Measurements from ENCODE around the gene POLR3A. TPM values are rescaled to one million over a fixed set of nuclear protein-coding genes. Genes with fewer than 3 reads are reported as not detected.

Gene POLR3A
- total RNA-seq, 2 experiments from 2014 or later = 18.3 to 19.3 TPM

GRCh38 chr10:78035437-78035836, 6.1 kb upstream of the POLR3A start:
- H3K4me1 Mint-ChIP-seq = peaks cover 50% of the 10 kb centered on the region

GRCh38 chr10:78035025-78035424, 5.7 kb upstream of the POLR3A start:
- POLR2A ChIA-PET = no interaction called here
- H3K4me3 Mint-ChIP-seq = peak overlapping the region; percentile 88
- no peaks in the 10 kb centered on the region for H3K27me3 Mint-ChIP-seq
- DNase-seq (no peak), ATAC-seq (no peak)
- no peaks in the 10 kb centered on the region for H3K9me3 Mint-ChIP-seq (ENCODE audit: low read depth)
- H3K4me1 Mint-ChIP-seq = peaks cover 51% of the 10 kb centered on the region
- CTCF ChIA-PET = interaction anchor here (1.6 kb wide), 1 partner anchor 12 kb away, joined by 11 read pairs; no protein-coding TSS in a partner anchor
- intact Hi-C loops (cut with DNase I, micrococcal nuclease) = no loop called here
- peaks cover 60% of the 10 kb centered on the region for H3K36me3 Mint-ChIP-seq (ENCODE audit: low read depth)
- peak overlapping the region; percentile 92 for H3K27ac Mint-ChIP-seq

More at GRCh38 chr10:78035437-78035836, 6.1 kb upstream of the POLR3A start:
- DNase-seq = no peak
- Mint-ChIP-seq H3K36me3 (ENCODE audit: low read depth) (peaks cover 63% of the 10 kb centered on the region), H3K9me3 (ENCODE audit: low read depth) (no peaks in the 10 kb centered on the region), H3K4me3 (peak overlapping the region; percentile 88), H3K27ac (peak overlapping the region; percentile 92), H3K27me3 (no peaks in the 10 kb centered on the region)
- ATAC-seq = no peak
- ChIA-PET CTCF (interaction anchor here (1.6 kb wide), 1 partner anchor 12 kb away, joined by 11 read pairs; no protein-coding TSS in a partner anchor), POLR2A (interaction anchor here (0.7 to 0.8 kb wide), 3 partner anchors 8 to 606 kb away, joined by 3 to 4 read pairs (median 4); no protein-coding TSS in a partner anchor)
- intact Hi-C loops (cut with DNase I, micrococcal nuclease) = no loop called here

DNA sequence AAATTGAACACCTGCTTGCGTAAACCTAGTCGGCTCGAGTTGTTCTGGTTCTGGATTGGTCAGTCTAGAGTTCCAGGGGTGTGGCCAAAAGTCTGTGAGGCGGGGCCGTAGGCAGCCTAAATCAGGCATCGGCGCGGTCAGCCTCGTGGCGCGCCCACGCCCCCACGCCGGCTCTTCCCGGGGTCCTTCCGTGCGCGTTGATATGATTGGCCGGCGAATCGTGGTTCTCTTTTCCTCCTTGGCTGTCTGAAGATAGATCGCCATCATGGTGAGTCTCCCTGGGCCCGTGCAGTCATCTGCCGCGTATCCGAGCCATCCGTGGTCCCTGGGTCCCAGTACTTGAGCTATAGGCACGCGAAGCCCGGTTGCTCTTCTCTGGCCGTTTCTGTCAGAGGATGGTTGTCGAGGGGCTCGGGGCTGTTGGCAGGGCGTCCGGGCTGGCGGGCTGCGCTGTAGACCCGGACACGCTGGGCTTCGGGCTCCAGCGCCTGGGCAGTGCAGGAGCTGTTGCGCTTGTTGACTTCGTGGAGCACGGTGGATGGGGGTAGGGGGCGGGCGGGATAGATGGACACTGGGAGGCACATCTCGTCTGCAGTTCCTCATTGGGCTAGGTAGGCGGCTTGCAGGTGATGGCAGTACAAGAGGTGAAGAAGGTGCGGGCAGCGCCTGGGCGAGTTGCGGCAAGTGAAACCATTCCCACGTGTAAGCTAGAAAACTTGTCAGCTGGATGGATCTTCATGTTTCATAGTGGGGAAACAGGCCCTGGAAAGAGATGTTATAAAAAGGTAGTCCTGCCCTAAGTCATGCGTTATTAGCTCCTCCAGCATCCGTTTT, 4.5 kb upstream of the POLR3A start, which contains the start of gene RPS24:
Gene RPS24 (plus strand): TSS at position 227 of the 834 bp plus-strand sequence. CDS start 39 bp downstream, at position 266.
- H3K27me3 Mint-ChIP-seq = no peaks in the 10 kb centered on the region
- POLR2A ChIA-PET = interaction anchor here (0.6 kb wide), 1 partner anchor 29 kb away, joined by 4 read pairs; no protein-coding TSS in a partner anchor
- DNase-seq = peak; percentile 97
- peaks cover 49% of the 10 kb centered on the region for H3K4me1 Mint-ChIP-seq
- peak; percentile 82 for ATAC-seq
- intact Hi-C loops (cut with DNase I, micrococcal nuclease) = loop anchor here (1.0 to 5.0 kb wide), 5 partner anchors 269 to 1313 kb away; partner anchors contain the start of genes PPIF (in 1 of the 2) and ZMIZ1 (in 1 of the 2)
- H3K9me3 Mint-ChIP-seq (ENCODE audit: low read depth) = no peaks in the 10 kb centered on the region
- H3K4me3 Mint-ChIP-seq = peak within 1 kb of the TSS; percentile 88
- CTCF ChIA-PET = interaction anchor here (0.6 to 0.8 kb wide), 2 partner anchors 9 to 133 kb away, joined by 3 to 5 read pairs; no protein-coding TSS in a partner anchor
- H3K36me3 Mint-ChIP-seq (ENCODE audit: low read depth) = peaks cover 52% of the 10 kb centered on the region
- H3K27ac Mint-ChIP-seq = peak within 1 kb of the TSS; percentile 92

DNA sequence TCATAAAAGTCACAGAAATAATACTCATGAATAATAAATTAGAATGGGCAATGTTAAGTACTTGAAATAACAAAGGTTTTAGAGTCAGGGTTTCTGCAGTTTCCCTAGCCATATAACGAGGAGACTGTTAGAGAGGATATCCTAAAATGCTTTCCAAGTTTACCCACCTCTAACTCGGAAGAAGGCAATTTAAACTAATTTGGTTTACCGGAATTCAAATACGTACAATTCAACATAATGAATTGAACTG, 4.0 kb upstream of the POLR3A start:
- ATAC-seq = no peak
- intact Hi-C loops (cut with DNase I, micrococcal nuclease) = loop anchor here (1.0 to 5.0 kb wide), 5 partner anchors 270 to 1314 kb away; partner anchors contain the start of genes PPIF (in 1 of the 2) and ZMIZ1 (in 1 of the 2)
- H3K27me3 Mint-ChIP-seq = no peaks in the 10 kb centered on the region

GRCh38 chr10:78028438-78029268, 662 bp downstream of the POLR3A start:
- ChIA-PET CTCF (interaction anchor here (0.6 kb wide), 1 partner anchor 732 kb away, joined by 3 read pairs; no protein-coding TSS in a partner anchor), POLR2A (interaction anchor here (0.6 kb wide), 1 partner anchor 13 kb away, joined by 3 read pairs; no protein-coding TSS in a partner anchor)
- ATAC-seq = peak; percentile 8
- H3K36me3 Mint-ChIP-seq (ENCODE audit: low read depth) = peaks cover 30% of the 10 kb centered on the region
- peak; percentile 59 for DNase-seq
- intact Hi-C loops (cut with DNase I, micrococcal nuclease) = loop anchor here (1.0 to 5.0 kb wide), 8 partner anchors 101 to 1417 kb away; partner anchors contain the start of genes DLG5 (in 1 of the 2), ZCCHC24 (in 1 of the 2) and ZMIZ1 (in 1 of the 2)
- no peaks in the 10 kb centered on the region for H3K9me3 Mint-ChIP-seq (ENCODE audit: low read depth)
- peak overlapping the region; percentile 99 for H3K4me3 Mint-ChIP-seq
- H3K27ac Mint-ChIP-seq = peak overlapping the region; percentile 98
- peaks cover 33% of the 10 kb centered on the region for H3K4me1 Mint-ChIP-seq
- no peaks in the 10 kb centered on the region for H3K27me3 Mint-ChIP-seq

More for the DNA sequence above, 4.0 kb upstream of the POLR3A start:
- H3K36me3 Mint-ChIP-seq (ENCODE audit: low read depth) = peaks cover 49% of the 10 kb centered on the region
- H3K4me1 Mint-ChIP-seq = peaks cover 48% of the 10 kb centered on the region
- DNase-seq = no peak
- POLR2A ChIA-PET = no interaction called here
- H3K4me3 Mint-ChIP-seq = peak overlapping the region; percentile 88
- CTCF ChIA-PET = no interaction called here
- H3K27ac Mint-ChIP-seq = peak overlapping the region; percentile 51
- H3K9me3 Mint-ChIP-seq (ENCODE audit: low read depth) = no peaks in the 10 kb centered on the region

DNA sequence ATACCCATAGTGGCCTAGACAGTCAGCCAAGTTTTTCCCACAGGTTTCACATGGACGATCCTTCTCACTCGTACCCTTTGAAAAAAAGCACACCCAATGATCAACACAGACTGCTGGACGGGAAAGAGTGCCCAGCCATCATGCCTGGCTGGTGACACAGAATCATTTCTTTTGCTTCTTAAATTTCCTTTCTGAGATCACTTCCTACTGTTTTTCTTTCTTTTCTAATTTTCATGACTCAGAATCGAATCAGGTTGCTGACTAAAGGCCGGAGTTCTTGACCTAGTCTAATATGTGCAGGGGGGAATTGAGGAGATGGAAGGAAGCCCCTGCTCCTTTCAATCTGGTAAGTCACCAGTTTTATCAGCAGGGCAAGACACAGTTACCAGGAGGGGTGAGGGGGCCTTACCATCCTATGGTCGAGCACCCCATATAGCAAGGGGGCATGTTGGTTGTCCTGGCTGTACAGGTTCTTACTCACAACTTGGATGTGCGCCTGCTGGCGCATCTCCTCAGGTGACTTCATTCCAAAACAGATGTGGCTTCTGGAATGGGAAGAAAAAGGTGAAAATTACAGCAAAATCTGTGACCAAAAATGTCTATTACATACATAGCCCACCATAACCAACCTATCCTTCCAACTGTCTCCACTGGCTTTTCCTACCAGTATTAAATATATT, 3.5 kb downstream of the POLR3A start:
- H3K4me3 Mint-ChIP-seq = no peak overlapping the region
- peaks cover 33% of the 10 kb centered on the region for H3K4me1 Mint-ChIP-seq
- ChIA-PET CTCF (no interaction called here), POLR2A (no interaction called here)
- no peak overlapping the region for H3K27ac Mint-ChIP-seq
- H3K27me3 Mint-ChIP-seq = no peaks in the 10 kb centered on the region
- H3K36me3 Mint-ChIP-seq (ENCODE audit: low read depth) = peaks cover 50% of the 10 kb centered on the region
- no peaks in the 10 kb centered on the region for H3K9me3 Mint-ChIP-seq (ENCODE audit: low read depth)
- DNase-seq = no peak
- no peak for ATAC-seq
- intact Hi-C loops (cut with DNase I, micrococcal nuclease) = loop anchor here (5.0 kb wide), 2 partner anchors 99 to 1041 kb away; partner anchors contain the start of genes DLG5 (in 1 of the 2) and ZMIZ1 (in 1 of the 2)

GRCh38 chr10:78023741-78024140, 5.6 kb downstream of the POLR3A start:
- ChIA-PET POLR2A (no interaction called here), CTCF (no interaction called here)
- no peaks in the 10 kb centered on the region for H3K9me3 Mint-ChIP-seq (ENCODE audit: low read depth)
- peaks cover 54% of the 10 kb centered on the region for H3K36me3 Mint-ChIP-seq (ENCODE audit: low read depth)
- peaks cover 20% of the 10 kb centered on the region for H3K4me1 Mint-ChIP-seq
- ATAC-seq = no peak
- H3K27ac Mint-ChIP-seq = no peak overlapping the region
- H3K27me3 Mint-ChIP-seq = no peaks in the 10 kb centered on the region
- intact Hi-C loops (cut with DNase I, micrococcal nuclease) = no loop called here
- DNase-seq = no peak
- no peak overlapping the region for H3K4me3 Mint-ChIP-seq

- CTCF ChIA-PET = interaction anchor here (0.9 kb wide), 1 partner anchor 11 kb away, joined by 3 read pairs; no protein-coding TSS in a partner anchor
- Mint-ChIP-seq H3K9me3 (ENCODE audit: low read depth) (no peaks in the 10 kb centered on the region), H3K4me3 (no peak overlapping the region), H3K36me3 (ENCODE audit: low read depth) (peaks cover 59% of the 10 kb centered on the region), H3K27ac (no peak overlapping the region), H3K4me1 (peaks cover under 1% of the 10 kb centered on the region), H3K27me3 (no peaks in the 10 kb centered on the region)
- POLR2A ChIA-PET = no interaction called here
- ATAC-seq = no peak
- intact Hi-C loops (cut with DNase I, micrococcal nuclease) = no loop called here
- no peak for DNase-seq
Observed at GRCh38 chr10:78021201-78021600, 8.1 kb downstream of the POLR3A start.

GRCh38 chr10:78019264-78019663, 10.1 kb downstream of the POLR3A start:
- Mint-ChIP-seq H3K27me3 (no peaks in the 10 kb centered on the region), H3K4me1 (no peaks in the 10 kb centered on the region), H3K27ac (no peak overlapping the region), H3K9me3 (ENCODE audit: low read depth) (no peaks in the 10 kb centered on the region), H3K4me3 (no peak overlapping the region), H3K36me3 (ENCODE audit: low read depth) (peaks cover 55% of the 10 kb centered on the region)
- ChIA-PET POLR2A (no interaction called here), CTCF (no interaction called here)
- ATAC-seq (no peak), DNase-seq (no peak)
- intact Hi-C loops (cut with DNase I, micrococcal nuclease) = no loop called here

GRCh38 chr10:78017856-78018255, 11.5 kb downstream of the POLR3A start:
- Mint-ChIP-seq H3K4me1 (no peaks in the 10 kb centered on the region), H3K9me3 (ENCODE audit: low read depth) (no peaks in the 10 kb centered on the region), H3K4me3 (no peak overlapping the region), H3K36me3 (ENCODE audit: low read depth) (peaks cover 55% of the 10 kb centered on the region), H3K27ac (no peak overlapping the region), H3K27me3 (no peaks in the 10 kb centered on the region)
- intact Hi-C loops (cut with DNase I, micrococcal nuclease) = no loop called here
- DNase-seq (no peak), ATAC-seq (no peak)
- ChIA-PET POLR2A (no interaction called here), CTCF (interaction anchor here (0.6 kb wide), 1 partner anchor 375 kb away, joined by 4 read pairs; no protein-coding TSS in a partner anchor)

DNA sequence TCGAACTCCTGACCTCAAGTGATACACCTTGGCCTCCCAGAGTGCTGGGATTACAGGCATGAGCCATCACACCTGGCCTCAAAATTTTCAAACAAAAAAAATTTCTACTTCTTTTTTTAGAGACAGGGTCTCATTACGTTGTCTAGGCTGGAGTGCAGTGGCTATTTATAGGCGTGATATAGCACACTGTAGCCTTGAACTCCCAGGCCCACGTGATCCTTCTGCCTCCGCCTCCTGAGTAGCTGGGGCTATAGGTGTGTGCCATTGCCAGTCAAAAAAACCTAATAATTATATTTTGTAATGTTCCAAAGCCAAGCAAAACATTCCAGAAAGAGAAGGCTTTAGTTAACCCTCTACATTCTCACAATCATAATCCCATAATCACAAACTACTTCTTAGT, 13.8 kb downstream of the POLR3A start:
- DNase-seq = no peak
- H3K4me3 Mint-ChIP-seq = no peak overlapping the region
- ChIA-PET POLR2A (no interaction called here), CTCF (no interaction called here)
- intact Hi-C loops (cut with DNase I, micrococcal nuclease) = no loop called here
- H3K36me3 Mint-ChIP-seq (ENCODE audit: low read depth) = peaks cover 54% of the 10 kb centered on the region
- no peaks in the 10 kb centered on the region for H3K27me3 Mint-ChIP-seq
- no peaks in the 10 kb centered on the region for H3K9me3 Mint-ChIP-seq (ENCODE audit: low read depth)
- ATAC-seq = no peak
- no peaks in the 10 kb centered on the region for H3K4me1 Mint-ChIP-seq
- no peak overlapping the region for H3K27ac Mint-ChIP-seq

Measured in activated CD4-positive, alpha-beta T cell treated with anti-CD3 and anti-CD28 coated beads for 36 hours (primary cell).